NCI-H2171 (cell line): Measurements from ENCODE around the gene URB1.

Experiments used
- DNase-seq: peaks from one replicate; lab custom pipeline; 2025; lab: John Stamatoyannopoulos, UW

Gene URB1

DNA sequence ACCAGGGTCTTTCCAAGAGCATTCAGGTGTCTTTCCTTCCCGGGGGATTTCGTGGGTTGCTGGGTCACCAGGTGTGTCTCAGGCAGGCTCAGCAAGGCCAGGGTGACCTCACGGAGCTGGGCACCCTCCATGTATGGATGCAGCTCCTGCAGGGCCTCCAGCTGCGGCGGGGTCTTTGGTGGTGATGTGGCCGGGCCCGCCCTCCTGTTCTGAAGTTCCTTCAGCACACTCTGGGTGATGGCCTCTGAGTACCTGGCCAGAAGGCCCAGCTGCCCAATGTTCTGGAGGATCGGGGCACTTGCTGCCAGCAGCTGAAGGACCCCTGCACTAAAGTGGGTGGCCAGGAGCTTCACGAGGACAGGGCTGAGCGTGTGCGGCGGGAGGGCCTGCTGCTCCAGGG lies 45.5 kb downstream of the URB1 start:
- no peak for DNase-seq

DNA sequence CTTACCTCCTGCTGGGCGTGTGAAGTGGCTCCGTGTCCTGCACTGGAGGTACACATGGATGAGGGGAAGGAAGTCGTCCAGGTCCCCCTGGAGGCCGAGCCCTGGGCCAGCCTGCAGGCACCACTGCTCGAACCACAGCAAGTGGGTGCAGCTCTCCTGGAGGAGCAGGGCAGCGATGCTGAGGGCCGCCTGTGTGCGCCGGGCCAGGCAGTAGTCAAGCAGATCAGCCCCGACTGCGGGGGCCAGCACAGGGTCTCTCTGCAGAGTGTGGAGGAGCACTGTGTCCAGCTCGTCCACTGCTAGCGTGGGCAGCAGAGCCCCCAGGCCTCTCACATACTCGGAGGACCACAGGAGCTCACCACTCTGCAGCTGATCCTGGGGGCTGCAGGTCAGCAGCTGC lies 45.9 kb downstream of the URB1 start:
- DNase-seq = no peak

DNA sequence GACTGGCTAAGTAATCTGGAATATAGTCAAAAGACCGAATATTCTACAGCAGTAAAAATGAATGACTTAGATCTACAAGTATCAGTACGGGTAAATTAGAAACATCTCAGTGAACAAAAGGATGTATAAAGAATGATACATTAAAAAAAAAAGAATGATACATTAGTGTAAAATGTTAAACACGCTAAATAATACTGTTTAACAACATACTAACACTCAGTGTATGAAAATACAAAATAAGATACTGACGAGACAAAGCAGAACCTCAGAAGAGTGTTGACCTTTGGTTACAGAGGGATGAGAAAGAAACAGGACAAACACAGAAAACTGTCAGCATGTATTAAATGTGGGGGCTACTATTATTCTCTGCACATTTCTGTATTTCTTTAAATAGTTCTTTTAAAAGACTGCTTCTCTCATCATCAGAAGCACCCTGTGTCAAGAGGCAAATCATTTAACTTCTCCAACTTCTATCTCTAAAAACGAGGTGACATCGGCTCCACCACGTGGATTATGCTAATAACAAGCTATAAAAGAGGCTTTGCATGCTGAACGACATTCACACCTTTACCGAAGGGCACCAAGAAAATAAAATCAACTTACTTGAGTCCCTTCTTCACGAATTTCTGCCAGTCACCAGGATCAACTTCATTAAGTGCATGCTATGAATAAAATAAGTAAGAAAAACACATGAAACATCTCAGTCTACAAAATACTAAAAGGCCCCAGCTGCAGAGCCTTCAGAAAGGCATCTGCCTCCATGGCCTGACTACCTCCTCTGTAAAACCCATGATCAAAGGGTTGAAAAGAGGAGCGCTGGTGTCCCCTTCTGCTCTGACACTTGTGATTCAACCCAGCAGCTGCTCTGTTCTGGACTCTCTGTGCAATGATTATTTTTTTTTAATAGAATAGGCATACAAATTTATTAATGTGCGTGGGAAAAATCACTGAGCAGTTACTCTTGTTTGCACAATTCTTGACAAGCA lies 51.7 kb downstream of the URB1 start:
- DNase-seq = no peak

DNA sequence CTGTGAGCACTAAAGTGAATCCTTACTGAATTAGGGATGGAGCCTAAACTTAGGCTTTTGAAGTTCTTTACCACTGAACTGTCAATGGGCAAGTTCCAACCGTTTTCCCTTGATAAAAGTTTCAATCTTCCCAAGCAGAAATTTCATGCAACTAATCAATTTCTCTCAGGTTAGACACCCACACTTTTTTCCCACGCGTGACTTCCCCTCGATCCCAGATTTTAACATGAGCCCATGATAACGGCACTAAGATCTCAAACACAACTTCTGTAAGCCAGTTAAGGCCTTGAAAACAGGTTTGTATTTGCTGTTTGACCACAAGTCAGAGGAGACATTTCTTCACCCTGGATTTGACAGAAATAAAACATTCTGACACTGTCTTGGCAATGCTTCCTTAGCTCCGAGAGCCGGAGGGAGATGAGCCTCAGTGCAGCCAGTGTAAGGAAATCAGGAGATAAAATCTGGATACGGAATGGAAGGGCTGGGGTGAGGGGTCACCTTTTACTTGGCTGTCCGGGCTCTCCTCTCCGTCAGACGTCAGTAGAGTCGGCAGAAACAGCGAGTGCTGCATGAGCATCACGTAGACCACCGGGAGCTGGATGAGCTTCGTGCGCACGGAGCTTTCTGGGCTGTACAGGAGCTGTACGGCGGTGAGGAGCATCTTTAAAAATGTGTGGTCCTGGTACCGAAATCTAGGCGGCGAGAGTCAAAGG lies 54.4 kb downstream of the URB1 start:
- DNase-seq = no peak

DNA sequence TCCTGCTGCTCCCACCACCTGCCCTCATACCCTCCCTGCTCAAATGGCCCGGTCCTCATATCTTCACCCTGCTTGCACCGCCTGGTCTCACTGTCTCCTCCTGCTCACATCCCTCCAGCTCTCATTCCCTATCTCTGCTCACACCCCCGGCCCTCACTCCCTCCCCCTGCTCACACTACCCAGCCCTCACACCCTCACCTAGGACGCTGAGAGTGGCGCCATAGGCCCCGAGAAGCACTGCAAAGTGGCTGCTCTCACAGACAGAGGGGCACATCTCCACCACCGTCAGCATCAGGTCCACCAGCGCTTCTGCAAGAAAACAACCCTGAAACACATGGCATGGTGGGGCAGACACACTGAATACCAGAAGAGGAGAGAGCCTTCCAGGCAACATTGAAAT lies 55.6 kb downstream of the URB1 start:
- DNase-seq = no peak

DNA sequence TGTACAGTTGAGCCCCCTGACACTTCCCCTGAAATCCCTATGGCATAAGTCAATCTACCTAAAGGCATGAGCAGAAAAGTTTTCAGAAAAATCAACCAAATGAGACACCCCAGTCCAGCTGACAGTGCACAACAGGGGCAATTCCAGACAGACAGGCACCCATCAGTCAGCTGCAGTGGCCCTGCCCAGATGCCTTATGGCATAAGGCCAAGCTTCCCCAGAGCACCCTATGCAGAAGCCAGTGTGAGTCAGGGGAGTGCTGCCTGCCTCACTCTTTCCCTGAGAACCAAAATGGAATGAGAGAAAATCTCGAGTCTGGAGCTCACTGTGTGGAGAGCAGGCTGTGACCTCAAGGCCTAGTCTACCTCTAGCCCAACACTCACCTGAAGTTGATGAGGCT lies 56.1 kb downstream of the URB1 start:
- peak; percentile 65 for DNase-seq

DNA sequence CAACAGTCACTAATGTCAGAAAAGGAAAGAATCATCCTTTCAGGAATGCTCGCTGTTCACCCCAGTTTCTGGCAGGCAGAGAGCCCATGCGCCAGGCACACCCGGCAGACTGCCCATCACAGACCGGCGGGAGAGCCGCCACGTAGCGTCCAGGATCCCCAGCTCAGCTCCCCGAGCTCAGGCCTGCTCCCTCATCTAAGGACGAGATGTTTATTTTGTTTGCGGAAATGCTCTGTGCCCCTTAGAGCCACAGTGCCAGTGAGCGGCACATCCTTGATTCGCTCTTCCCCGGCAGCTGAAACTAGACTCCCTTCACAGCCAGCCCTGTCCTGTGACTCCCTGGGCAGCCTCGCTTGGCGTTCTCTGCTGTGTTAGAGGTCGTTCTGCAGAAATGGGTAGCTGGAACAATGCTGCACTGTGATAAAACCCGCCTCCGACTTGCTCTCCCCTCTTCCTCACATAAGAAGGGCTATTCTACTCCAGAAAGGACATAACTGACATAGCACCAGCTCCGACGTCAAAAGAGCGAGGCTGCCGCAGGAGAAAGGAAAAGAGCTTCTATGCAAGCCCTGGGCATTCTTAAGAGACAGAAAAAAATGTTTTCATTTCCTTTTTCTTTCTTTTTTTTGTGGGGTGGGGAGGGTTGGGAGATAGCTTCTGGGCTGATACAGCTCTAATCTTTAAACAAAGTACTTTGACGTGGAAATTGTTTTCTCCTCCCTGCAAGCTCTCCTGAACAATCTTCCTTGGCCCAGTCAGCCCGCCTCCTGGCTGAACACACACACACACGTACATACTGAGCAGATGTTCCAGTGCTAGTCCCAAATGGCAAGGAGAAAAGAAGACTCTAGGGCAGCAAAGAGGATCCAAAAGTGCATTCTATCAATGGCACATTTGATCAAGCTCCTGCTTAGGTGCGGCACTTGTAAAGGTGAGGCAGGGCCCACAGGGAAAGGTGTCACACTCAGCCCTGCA lies 56.9 kb downstream of the URB1 start:
- peak; percentile 18 for DNase-seq

DNA sequence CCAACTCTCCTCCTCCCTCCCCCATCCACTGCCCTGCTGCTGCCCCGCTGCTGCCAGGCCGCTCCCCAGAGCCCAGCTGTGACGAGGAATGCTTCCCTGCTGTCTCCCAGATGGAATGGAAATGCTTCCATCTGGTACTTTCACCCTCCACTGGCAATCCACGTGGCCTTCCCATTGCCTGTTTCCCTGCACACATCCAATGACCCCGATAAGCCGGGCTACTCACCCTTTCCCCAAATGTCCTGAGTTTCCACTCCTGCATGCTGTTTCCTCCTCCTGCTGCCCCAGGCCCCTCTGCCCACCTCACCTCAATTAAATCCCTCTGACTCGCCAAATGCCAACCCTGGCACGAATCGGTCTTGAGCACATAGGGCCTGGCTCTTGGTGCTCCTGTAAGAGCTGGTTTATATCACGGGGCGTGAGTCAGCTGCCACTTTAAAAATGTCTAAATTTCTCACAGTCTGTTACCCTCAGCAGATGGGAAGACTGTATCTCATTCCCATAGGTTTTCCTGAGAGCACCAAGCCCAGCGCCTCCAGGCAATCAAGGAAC lies 57.8 kb downstream of the URB1 start:
- DNase-seq = peak; percentile 91

DNA sequence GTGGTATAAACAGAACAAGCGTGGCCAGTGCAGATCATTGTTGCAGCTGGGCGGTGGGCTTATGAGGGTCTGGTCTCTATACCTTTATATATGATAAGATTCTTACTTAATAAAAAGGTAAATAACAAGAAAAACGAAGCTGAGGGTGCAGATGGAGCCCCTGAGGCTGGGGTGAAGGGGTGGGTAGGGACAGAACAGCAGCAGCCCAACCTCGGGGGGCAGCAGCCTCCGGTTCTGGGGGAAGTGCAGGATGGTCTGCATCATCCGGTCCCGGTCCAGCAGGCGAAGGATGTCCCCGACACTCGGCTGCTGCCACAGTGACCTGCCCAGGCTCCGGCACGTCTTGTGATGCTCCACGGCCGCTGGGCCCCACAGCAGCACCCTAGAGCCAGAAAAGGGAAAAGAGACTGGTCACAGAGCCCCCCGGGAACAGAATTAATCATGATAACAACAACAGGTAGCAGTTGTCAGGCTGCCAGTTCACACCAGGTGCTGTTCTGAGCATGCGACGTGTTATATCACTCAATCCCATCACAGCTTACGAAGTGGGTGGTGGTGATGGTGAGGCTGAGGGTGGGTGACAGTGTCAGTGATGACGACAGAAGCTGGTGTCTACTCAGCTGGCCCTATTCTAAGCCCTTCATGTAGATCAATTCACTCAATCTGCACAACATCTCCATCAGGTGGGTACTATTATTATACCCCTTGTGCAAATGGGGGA lies 58.7 kb downstream of the URB1 start:
- peak; percentile 5 for DNase-seq

DNA sequence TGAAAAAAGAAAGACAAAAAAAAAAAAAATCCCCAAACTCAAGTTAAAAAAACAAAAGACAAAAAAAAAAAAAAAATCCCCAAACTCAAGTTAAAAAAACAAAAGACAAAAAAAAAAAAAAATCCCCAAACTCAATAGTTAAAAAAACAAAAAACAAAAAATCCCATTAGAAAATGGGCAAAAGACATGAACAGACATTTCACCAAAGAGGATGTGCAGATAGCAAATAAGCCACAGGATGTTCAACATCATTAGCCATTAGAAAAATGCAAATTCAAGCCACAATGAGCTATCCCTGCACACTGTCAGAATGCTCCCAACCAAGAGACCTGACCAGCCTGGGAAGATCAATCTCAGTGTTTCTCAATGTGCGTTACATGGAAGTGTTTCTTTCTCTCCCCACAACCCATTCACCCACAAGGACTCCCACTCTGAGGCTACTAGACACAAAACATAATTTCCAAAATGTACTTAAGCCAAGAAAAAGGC lies 60.3 kb downstream of the URB1 start:
- no peak for DNase-seq

DNA sequence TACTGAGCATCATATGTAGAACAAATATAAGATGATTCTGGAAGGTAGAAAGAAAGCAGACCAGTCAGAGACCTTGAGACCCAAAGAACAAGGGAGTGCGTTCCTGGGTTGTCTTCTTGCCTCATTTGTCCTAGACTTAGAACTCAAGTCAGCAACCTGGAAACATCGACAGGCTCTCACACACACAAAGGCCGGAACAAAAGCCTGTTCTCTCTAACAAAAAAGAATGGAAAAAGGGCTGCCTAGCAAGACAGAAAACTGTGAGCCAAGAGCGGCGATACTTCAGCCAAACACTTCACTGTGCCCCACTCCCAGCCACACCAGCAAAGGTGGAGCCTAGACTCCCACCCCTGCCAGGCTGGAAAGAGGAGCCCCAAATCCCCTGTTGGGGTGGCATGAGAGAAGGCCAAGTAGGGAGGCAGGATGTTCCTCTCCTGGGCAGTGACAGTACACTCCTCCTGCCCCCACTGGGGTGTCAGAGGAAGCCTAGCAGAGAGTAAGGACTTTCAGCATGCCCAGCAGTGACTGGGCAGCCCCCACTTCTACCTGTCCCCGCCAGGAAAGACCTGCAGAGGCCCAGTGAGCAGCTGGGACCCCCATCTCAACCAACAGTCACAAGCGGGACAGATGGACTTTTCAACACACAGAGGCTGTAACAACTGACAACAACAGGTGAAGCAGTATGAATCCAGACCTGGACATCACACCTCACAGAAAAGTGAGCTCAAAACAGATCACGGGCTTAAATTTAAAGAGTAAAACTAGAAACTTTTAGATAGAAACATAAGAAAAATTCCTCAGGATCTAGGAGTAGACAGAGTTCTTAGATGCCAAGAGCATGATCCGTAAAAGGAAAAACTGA lies 61.1 kb downstream of the URB1 start:
- no peak for DNase-seq

DNA sequence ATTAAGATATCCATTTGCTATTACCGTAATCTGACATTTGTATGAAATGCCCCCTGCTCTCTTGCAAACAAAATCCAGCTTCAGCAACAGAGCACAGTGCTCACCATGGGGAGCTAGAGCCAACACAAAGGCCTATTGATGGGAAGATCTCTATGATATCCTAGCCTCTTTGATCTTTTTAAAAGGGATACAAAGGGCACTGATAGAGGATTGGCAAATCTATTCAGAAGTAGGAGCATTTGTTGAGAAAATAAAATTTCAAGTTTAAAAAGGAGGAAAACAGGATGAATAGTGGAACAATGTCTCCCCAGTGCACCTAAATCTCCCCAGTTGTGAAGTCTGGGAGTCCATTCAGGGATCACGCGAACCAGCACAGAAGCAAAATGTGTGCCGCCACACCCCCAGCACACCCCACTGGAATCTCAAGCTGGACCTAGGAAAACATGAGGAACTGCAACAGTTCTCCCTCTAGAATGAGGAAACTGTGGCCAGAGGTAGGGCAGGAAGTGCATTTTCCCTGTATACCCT lies 62.0 kb downstream of the URB1 start:
- no peak for DNase-seq

DNA sequence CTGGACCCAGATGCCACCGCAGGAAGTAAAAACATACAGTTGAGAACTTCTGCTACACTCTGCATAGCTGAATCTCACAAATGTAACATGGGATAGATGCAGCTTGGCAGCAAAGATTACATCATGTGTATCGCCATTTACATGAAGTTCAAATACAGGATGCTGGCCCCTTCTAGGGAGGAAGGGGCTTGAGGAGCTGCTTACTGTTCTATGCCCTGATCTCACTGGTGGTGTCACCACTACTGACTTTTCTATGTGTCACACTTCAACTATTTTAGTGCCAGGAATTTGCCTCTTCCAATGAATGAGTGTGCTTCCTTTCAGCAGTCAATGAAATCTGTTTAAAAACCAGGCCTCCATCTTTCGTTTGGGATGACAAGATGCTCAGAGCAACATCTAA lies 63.0 kb downstream of the URB1 start:
- DNase-seq = no peak

DNA sequence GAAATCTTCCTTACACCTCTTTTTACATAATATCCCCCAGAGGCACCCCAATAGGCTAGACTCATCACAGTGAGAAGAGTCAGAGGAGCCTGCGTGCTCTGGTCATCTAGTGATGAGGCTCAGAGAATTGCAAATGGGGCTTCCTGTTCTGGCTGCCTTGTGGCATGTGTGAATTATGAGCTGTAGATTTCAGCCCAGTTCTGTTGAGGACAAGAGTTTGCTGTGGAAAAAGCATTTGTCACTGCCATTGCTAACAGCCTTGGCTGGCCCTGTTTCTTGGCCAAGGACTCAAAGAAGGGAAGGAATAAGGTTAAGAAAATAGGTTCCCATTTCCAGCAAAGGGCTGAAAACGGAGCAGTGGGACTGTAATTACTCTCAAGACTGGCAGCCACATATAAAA lies 63.5 kb downstream of the URB1 start:
- no peak for DNase-seq

DNA sequence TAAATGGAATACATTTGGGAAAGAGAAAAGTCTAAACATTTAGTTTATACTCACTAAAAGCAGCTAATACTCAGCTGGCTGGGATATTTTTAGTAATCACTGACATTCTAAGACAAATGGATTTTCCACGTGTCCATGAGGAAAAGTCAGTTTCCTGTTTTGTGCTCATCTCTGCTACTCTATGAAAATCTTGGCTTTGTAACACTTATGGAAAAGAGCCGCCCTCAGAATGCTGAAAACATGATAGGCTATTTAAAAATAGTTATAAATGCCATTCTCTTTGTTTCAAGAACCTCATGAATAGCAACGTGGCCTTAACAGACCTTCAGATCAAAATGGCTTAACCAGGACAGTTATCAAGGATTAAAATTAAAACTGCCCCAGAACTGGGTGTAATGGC lies 64.2 kb downstream of the URB1 start:
- no peak for DNase-seq

DNA sequence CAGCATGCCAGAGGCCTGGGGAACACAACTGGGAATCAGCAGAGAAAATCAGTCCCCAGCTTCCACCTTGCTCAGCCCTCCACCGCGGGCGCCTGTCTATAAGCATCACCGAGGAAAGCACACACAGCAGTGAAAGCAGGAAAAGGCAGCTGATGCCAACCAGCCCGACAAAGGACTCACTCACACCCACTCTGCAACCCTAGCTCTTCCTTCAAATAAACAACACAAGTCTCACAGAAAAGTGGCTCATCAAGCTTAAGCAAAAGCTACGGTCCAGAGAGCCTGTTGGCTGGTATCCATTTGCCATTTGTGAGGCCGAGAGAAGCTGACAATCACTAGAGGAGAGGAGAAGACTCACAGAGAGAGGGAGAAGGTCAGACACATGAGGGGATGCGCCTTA lies 67.1 kb downstream of the URB1 start:
- DNase-seq = no peak

DNA sequence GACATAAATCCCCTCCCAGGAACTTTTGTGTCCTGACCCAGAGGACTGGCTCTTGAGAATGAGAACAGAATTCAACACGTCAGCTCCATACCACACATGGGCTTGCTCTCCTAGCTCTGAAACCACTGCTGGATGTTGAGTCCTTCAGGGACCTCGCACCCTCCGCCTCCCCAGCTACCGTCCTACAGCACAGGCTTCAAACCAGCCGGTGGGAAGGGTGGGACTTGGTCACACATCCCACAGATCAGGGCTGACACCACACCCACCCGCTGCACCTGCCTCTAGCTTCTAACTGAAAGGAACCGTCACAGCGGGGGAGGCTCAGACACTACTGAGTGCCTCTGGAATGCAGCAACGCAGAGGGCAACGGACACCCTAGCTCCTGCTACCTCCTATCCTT lies 70.1 kb downstream of the URB1 start:
- no peak for DNase-seq

DNA sequence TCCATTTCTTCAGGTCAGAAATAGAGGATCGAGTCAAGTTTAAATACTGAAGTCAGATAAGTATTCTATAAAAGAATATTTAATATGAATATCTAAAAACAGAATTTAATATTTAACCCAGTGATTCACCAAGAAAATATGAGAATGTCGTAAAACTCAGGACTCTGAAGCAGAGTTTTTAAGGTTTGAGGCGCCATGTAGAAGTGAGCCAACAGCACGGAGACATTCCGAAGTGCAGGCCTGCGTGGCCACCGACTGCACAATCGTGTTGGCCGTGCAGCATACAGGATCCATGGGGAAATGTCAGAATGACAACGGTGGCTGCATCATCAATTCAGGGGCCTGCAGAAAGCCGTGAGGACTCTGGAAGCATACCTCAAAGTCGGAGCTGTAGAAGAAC lies 70.7 kb downstream of the URB1 start:
- DNase-seq = no peak

DNA sequence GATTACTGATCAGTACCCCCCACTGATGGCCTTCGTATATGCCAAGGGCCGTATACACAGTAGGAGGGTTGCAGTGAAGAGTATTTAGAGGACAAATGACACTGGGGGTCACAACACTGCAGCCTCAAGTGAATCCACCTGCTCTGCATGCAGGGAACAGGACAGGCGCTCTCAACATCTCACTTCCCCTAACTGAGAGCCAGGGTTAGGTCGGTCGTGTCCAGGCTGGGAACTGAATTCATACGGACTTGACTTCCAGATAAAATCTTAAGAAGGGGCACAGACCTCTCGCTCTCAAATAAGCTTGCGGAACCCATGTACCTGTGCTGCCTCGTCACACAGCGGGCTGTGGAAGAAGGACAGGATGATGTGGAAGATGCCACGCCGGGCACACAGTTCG lies 71.3 kb downstream of the URB1 start:
- no peak for DNase-seq

DNA sequence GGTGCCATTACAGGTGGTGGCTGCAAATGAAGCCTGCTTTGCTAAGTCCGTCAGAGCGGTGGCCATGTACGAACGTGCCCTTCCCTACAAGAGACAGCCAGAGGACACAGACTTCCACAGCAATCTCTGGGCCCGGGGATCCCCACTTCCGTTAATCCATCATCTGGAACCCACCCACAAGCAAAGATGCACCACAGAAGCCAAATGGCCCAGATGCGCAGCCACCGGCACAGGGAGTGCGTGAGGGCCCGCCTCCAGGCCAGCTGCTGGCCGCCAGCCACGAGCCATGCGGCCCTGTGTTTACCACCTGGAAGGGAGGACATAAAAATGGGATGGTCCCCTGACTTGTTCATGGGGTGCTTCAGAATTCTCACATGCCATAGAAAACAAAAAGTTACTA lies 72.1 kb downstream of the URB1 start:
- DNase-seq = no peak
